Pancreas (tissue), 10 donors: ENCODE measurements around the gene WIZ. TPM values are rescaled to one million over a fixed set of nuclear protein-coding genes. Genes with fewer than 3 reads are reported as not detected.
A peak's percentile ranks its signal among the peaks of the same experiment; 100 is the strongest.

ENCODE experiments used
- ATAC-seq, 4 donors: fragments of 200-7000 bp; cut with Tn5 transposase; one replicate each; pipeline versions ENCODE4 v1.8.0 to v1.9.1; 2020; ENCODE audit warnings: mild to moderate bottlenecking in 4 of 4, moderate library complexity in 4 of 4
- DNase-seq, 6 donors: peaks; one replicate each; pipeline ENCODE4 v3.0.0-alpha.2; 2020
- FAIRE-seq: peaks from 2 replicates; lab custom pipeline; 2012; peaks lifted over from hg19 to GRCh38; lab: Jason Lieb, UNC
- H3K27ac ChIP-seq, 4 donors: fragments of 200-600 bp; sonication (generic); 1 replicate in 3 of 4; 2 replicates in 1 of 4; pipeline versions ENCODE4 v1.5.0 to v1.8.0; 2020
- H3K27me3 ChIP-seq, 4 donors: fragments of 200-600 bp; one replicate each; pipeline ENCODE4 v1.8.0; 2021
- H3K36me3 ChIP-seq, 3 donors: fragments of 200-600 bp; sonication (generic) in 1 of 3; one replicate each; pipeline versions ENCODE4 v1.5.0 to v1.8.0; 2020 to 2021
- H3K4me1 ChIP-seq, 3 donors: fragments of 200-600 bp; one replicate each; pipeline ENCODE4 v1.8.0; 2021
- H3K4me3 ChIP-seq, 4 donors: fragments of 200-600 bp; sonication (generic) in 2 of 4; one replicate each; pipeline versions ENCODE4 v1.5.0 to v1.8.0; 2020 to 2021
- H3K9me3 ChIP-seq, 4 donors: fragments of 200-600 bp; one replicate each; pipeline ENCODE4 v1.8.0; 2021
- CTCF ChIP-seq, 4 donors: fragments of 200-600 bp; sonication (generic) in 3 of 4; IDR thresholded peaks; one replicate each; pipeline versions ENCODE4 v1.5.0 to v1.8.0; 2021; ENCODE audit warnings: antibody characterized with exemption in 4 of 4
- WGBS, 2 donors: extraction: QIAGEN DNeasy Blood & Tissue Kit; methylation state at CpG; one replicate each; pipeline ENCODE4 v1.1.7; 2013; 5-methylcytosine and 5-hydroxymethylcytosine counted together
- intact Hi-C, 3 donors: fragments of 100-400 bp; cut with DNase I; formaldehyde crosslinking; loops; one replicate each; pipeline versions ENCODE4 v1.11.1 to v1.14.2; 2022
- polyA plus RNA-seq, 2 donors: library from polyadenylated mRNA; stranded (reverse); fragments of 200-250 nt; gene quantifications; one replicate each; pipeline ENCODE4 v1.2.3, GENCODE V29; 2013
- total RNA-seq, 6 donors: library from RNA; stranded (reverse); fragmentation: NEBNext Ultra II Directional in 4 of 6; extraction: Animal tissue kit (Norgen Biotek cat#: 25700) in 4 of 6; gene quantifications; one replicate each; pipeline versions ENCODE4 v1.2.1 to v1.2.4, GENCODE V29; 2021 to 2023
- donor health status: healthy with polysubstance abuse.
- donor health status: DM: no; HTN: no; CAD: no; lungs with moderate emphysema.
- donor health status: DM: no; HTN: no; CAD: no.
- donor health status: control.
- donor health status: control.
- donor health status: Bipolar disorder and iron deficiency.
- donor health status: DM: yes; HTN: yes; CAD: no.
- donor health status: DM: no; HTN: no; CAD: no.
- donor health status: DM: no; HTN: no; CAD: no.
- donor health status: DM: yes; HTN: yes; CAD: no.

Gene WIZ
- total and polyA plus RNA-seq, 8 donors = 11.0 to 23.2 (median 16.0) TPM

GRCh38 chr19:15426485-15427349, 23.0 kb downstream of the WIZ start:
- Histone ChIP-seq H3K4me1 (peaks cover 0 to 14% (median 4%) of the 10 kb centered on the region in 3 donors), H3K4me3 (no peak overlapping the region), H3K9me3 (no peaks in the 10 kb centered on the region), H3K27me3 (no peaks in the 10 kb centered on the region), H3K36me3 (peaks cover 0 to 44% (median 15%) of the 10 kb centered on the region in 3 donors), H3K27ac (no peak overlapping the region)
- intact Hi-C loops = no loop called here
- no peak for TF ChIP-seq CTCF (IDR thresholded peaks at IDR 0.05)
- no peak for FAIRE-seq
- ATAC-seq = no peak
- WGBS, 2 donors = 87% methylated on average over 16 of the region's 16 CpGs
- peak in 1 of 6 donors; percentile 11 for DNase-seq

- TF ChIP-seq CTCF (IDR thresholded peaks at IDR 0.05) = no peak
- FAIRE-seq = no peak
- 93 to 95% methylated on average over 26 to 36 of the region's 36 CpGs for WGBS, 2 donors
- Histone ChIP-seq H3K27ac (no peak overlapping the region), H3K36me3 (peaks cover 0 to 44% (median 15%) of the 10 kb centered on the region in 3 donors), H3K9me3 (no peaks in the 10 kb centered on the region), H3K4me1 (peaks cover 0 to 2% (median 0%) of the 10 kb centered on the region in 3 donors), H3K4me3 (no peak overlapping the region), H3K27me3 (no peaks in the 10 kb centered on the region)
- intact Hi-C loops = no loop called here
- DNase-seq = peak in 2 of 6 donors; percentile 37 to 60
- no peak for ATAC-seq
Measured at GRCh38 chr19:15425321-15425950, 24.3 kb downstream of the WIZ start.

GRCh38 chr19:15424692-15425272, 25.0 kb downstream of the WIZ start:
- Histone ChIP-seq H3K27ac (no peak overlapping the region), H3K27me3 (no peaks in the 10 kb centered on the region), H3K36me3 (peaks cover 0 to 44% (median 15%) of the 10 kb centered on the region in 3 donors), H3K9me3 (no peaks in the 10 kb centered on the region), H3K4me1 (peaks cover 0 to 2% (median 0%) of the 10 kb centered on the region in 3 donors), H3K4me3 (no peak overlapping the region)
- no peak for FAIRE-seq
- TF ChIP-seq CTCF (IDR thresholded peaks at IDR 0.05) = no peak
- no peak for ATAC-seq
- DNase-seq = peak in 2 of 6 donors; percentile 26 to 82
- intact Hi-C loops = no loop called here
- 98% methylated on average over 38 of the region's 38 CpGs for WGBS, 2 donors

- ATAC-seq = no peak
- peaks cover 0 to 7% (median 0%) of the 10 kb centered on the region in 3 donors for H3K4me1 ChIP-seq
- no peak overlapping the region for H3K27ac ChIP-seq
- no peaks in the 10 kb centered on the region for H3K27me3 ChIP-seq
- peaks cover 0 to 44% (median 15%) of the 10 kb centered on the region in 3 donors for H3K36me3 ChIP-seq
- no peak for TF ChIP-seq CTCF (IDR thresholded peaks at IDR 0.05)
- DNase-seq = peak in 2 of 6 donors; percentile 24 to 64
- intact Hi-C loops = no loop called here
- WGBS, 2 donors = 94% methylated on average over 13 of the region's 13 CpGs
- H3K4me3 ChIP-seq = no peak overlapping the region
- no peak for FAIRE-seq
- H3K9me3 ChIP-seq = no peaks in the 10 kb centered on the region
Measured at GRCh38 chr19:15424121-15424520, 25.6 kb downstream of the WIZ start.
